Measurements from ENCODE around the gene POU2F1.

The POU2F1 gene

DNA sequence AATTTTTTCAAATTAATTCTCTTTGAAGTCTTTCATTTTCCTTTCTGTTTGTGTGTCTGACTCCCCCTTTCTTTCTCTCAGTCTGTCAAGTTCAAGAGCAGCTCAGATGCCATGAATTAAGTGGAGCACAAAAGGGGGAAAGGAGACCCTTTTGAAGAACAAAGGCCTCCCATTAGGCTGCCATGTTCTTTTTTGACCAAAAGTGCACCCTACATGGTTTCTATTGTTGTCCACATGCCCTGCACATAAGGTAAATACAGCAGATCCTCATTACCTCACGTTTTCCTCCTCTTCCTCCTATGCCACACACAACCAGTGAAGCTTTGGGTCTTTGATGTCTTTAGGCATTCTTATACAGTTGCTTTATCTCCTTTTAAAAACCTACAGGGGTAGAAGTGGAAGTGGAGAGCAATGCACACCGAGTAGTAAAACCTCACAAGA lies 47.7 kb downstream of the POU2F1 start:
- no peak overlapping the region for H3K4me3 ChIP-seq (replicated peaks; ENCODE audit: low read depth, low read length)
- no peak for DNase-seq (ENCODE audit: extremely low read depth, insufficient read length)
- no peaks in the 10 kb centered on the region for H3K27me3 ChIP-seq (replicated peaks; ENCODE audit: control insufficient read depth, insufficient read depth, low read length)
- TF ChIP-seq, protein P1, sequence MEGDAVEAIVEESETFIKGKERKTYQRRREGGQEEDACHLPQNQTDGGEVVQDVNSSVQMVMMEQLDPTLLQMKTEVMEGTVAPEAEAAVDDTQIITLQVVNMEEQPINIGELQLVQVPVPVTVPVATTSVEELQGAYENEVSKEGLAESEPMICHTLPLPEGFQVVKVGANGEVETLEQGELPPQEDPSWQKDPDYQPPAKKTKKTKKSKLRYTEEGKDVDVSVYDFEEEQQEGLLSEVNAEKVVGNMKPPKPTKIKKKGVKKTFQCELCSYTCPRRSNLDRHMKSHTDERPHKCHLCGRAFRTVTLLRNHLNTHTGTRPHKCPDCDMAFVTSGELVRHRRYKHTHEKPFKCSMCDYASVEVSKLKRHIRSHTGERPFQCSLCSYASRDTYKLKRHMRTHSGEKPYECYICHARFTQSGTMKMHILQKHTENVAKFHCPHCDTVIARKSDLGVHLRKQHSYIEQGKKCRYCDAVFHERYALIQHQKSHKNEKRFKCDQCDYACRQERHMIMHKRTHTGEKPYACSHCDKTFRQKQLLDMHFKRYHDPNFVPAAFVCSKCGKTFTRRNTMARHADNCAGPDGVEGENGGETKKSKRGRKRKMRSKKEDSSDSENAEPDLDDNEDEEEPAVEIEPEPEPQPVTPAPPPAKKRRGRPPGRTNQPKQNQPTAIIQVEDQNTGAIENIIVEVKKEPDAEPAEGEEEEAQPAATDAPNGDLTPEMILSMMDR (IDR thresholded peaks at IDR 0.05; ENCODE audit: insufficient read depth, low read length, poor library complexity, severe bottlenecking) = no peak
- H3K36me3 ChIP-seq (ENCODE audit: control insufficient read depth, insufficient read depth, low read length) = no peaks in the 10 kb centered on the region

DNA sequence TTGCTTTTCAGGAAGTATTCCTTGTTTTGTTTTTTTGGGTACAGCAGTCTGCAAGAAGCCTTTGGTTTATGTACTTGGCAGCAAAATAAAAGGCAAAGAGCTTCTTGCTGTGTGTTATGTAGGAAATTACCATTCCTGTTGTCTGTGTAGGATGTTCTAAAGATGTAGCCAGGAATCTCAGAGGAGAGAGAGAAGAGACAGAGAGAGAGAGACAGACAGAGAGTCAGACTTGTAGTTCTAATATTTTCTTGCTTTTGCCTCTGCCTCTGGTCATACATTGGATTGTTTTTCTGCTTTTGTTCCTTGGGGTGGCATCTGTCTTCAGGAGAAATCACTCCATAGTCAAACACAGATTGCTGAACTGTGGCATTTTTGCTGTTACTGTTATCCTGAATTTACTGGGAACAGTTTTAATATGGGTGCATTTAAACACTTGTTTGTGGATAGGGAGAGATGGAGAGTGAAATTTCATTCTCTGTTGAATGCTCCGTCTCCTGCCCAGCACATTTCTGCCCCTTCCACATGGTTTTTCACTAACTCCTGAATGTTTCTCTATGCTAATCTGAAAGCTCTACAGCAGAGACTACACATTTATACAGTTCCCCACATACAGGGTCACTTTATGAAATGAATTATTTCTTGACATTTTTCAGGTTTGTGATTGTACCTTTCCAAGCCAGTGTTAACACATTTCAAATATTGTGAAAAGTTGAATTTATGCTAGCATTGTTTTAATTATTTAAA lies 49.8 kb downstream of the POU2F1 start:
- DNase-seq (ENCODE audit: extremely low read depth, insufficient read length) = no peak
- TF ChIP-seq, protein P1 (IDR thresholded peaks at IDR 0.05; ENCODE audit: insufficient read depth, low read length, poor library complexity, severe bottlenecking) = no peak
- H3K27me3 ChIP-seq (replicated peaks; ENCODE audit: control insufficient read depth, insufficient read depth, low read length) = no peaks in the 10 kb centered on the region
- H3K36me3 ChIP-seq (ENCODE audit: control insufficient read depth, insufficient read depth, low read length) = no peaks in the 10 kb centered on the region
- no peak overlapping the region for H3K4me3 ChIP-seq (replicated peaks; ENCODE audit: low read depth, low read length)

DNA sequence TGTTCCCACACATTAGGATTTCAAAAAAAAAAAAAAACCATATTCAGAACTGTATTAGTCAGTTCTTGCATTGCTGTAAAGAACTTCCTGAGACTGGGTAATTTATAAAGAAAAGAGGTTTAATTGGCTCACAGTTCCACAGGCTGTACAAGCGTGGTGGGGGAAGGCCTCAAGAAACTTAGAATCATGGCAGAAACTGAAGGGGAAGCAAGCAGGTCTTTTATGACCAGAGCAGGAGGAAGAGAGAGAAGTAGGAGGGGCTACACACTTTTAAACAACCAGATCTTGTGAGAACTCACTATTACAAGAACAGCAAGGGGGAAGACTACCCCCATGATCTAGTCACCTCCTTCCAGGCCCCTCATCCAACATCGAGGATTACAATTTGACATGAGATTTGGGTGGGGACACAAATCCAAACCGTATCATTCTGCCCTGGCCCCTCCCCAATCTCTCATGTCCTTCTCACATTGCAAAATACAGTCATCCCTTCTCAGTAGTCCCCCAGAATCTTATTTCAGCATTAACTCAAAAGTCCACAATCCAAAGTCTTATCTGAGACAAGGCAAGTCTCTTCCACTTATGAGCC lies 51.8 kb downstream of the POU2F1 start:
- H3K27me3 ChIP-seq (replicated peaks; ENCODE audit: control insufficient read depth, insufficient read depth, low read length) = no peaks in the 10 kb centered on the region
- no peaks in the 10 kb centered on the region for H3K36me3 ChIP-seq (ENCODE audit: control insufficient read depth, insufficient read depth, low read length)
- H3K4me3 ChIP-seq (replicated peaks; ENCODE audit: low read depth, low read length) = no peak overlapping the region
- no peak for DNase-seq (ENCODE audit: extremely low read depth, insufficient read length)
- TF ChIP-seq, protein P1 (IDR thresholded peaks at IDR 0.05; ENCODE audit: insufficient read depth, low read length, poor library complexity, severe bottlenecking) = no peak

DNA sequence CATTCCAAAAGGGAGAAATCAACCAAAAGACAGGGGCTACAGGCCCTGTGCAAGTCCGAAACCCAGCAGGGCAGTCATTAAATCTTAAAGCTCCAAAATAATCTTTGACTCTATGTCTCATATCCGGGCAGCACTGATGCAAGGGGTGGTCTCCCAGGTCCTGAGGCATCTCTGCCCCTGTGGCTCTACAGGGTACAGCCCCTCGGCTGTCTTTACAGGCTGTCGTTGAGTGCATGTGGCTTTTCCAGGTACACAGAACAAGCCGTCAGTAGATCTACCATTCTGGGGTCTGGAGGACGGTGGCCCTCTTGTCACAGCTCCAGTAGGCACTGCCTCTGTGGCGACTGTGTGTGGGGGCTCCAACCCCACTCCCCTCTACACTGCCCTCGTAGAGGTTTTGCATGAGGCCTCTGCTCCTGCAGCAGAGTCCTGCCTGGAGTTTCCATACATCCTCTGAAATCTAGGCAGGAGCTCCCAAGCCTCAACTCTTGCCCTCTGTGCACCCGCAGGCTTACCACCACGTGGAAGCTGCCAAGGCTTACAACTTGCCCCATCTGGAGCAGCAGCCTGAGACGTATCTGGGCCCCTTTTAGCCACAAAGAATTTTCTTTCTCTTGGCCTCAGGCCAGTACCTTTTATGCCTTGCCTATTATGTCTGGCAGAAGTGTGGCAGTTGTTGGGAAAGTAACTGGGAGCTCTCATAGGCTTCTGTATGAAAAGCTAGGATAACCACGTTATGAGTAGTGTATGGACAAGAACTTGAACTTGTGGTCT lies 52.5 kb downstream of the POU2F1 start:
- no peak for DNase-seq (ENCODE audit: extremely low read depth, insufficient read length)
- H3K4me3 ChIP-seq (replicated peaks; ENCODE audit: low read depth, low read length) = no peak overlapping the region
- TF ChIP-seq, protein P1 (IDR thresholded peaks at IDR 0.05; ENCODE audit: insufficient read depth, low read length, poor library complexity, severe bottlenecking) = no peak
- no peaks in the 10 kb centered on the region for H3K36me3 ChIP-seq (ENCODE audit: control insufficient read depth, insufficient read depth, low read length)
- H3K27me3 ChIP-seq (replicated peaks; ENCODE audit: control insufficient read depth, insufficient read depth, low read length) = no peaks in the 10 kb centered on the region

DNA sequence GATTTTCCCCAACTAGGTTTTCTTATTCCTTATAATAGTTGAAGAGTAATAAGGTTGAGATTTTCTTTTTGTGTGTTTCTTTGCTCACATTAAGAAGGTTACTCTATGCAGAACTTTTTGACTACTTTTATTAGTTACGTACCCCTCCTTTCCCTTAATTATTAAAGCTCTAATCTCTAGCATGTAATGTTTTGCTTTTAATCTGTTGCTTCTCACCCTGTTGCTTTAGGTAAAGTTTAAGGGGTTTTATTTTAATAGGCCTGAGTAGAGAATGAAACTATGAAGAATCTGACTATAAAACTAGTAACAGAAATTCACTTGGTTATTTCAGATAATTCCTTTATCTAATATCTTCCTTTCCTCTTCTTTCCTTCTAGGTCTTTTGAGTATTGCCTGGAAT lies 53.4 kb downstream of the POU2F1 start:
- no peak for DNase-seq (ENCODE audit: extremely low read depth, insufficient read length)
- no peak overlapping the region for H3K4me3 ChIP-seq (replicated peaks; ENCODE audit: low read depth, low read length)
- H3K27me3 ChIP-seq (replicated peaks; ENCODE audit: control insufficient read depth, insufficient read depth, low read length) = no peaks in the 10 kb centered on the region
- no peaks in the 10 kb centered on the region for H3K36me3 ChIP-seq (ENCODE audit: control insufficient read depth, insufficient read depth, low read length)
- TF ChIP-seq, protein P1 (IDR thresholded peaks at IDR 0.05; ENCODE audit: insufficient read depth, low read length, poor library complexity, severe bottlenecking) = no peak
